ENCODE measurements around the gene WFDC6. TPM values are rescaled to one million over a fixed set of nuclear protein-coding genes. Genes with fewer than 3 reads are reported as not detected.

Gene WFDC6
- total RNA-seq, 1 experiment from 2014 or later = not detected

DNA sequence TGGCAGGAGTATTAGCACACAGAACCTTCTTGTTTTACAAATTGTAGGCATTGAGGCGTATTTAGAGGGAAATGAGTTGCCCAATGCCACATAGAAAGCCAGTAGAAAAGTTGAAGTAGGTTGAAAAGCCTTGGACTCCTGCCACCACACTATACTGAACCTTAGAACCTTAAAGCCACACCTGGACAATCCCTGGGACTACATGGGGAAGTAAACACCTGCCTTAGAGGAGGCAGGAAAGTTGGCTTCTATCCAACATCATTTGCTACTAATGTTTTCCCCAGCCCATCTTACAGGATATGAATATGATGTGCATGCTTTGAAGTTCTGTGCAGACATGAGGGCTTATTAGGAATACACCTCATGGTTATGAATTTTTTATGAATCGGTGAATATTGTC is 13.2 kb upstream of the WFDC6 start:
- in situ Hi-C loops (cut with HindIII; ENCODE audit: low pct_unique_long_range_greater_than_20kb, low sequenced_read_pairs) (no loop called here), intact Hi-C loops (cut with micrococcal nuclease; ENCODE audit: unreplicated experiment) (no loop called here)
- Histone ChIP-seq H3K36me3 (ENCODE audit: control insufficient read depth, insufficient read depth, low read length) (no peaks in the 10 kb centered on the region), H3K27ac (ENCODE audit: low read length) (no peak overlapping the region), H3K9me3 (ENCODE audit: control insufficient read depth, insufficient read depth, low read depth, low read length) (no peaks in the 10 kb centered on the region), H3K4me3 (ENCODE audit: low read depth in 2 of 2, low read length in 2 of 2) (no peak overlapping the region), H3K27me3 (ENCODE audit: control insufficient read depth, insufficient read depth, low read length) (peaks cover 4% of the 10 kb centered on the region; the same call in 1 of the 2 replicates), H3K4me1 (ENCODE audit: control insufficient read depth, insufficient read depth, low read length) (no peaks in the 10 kb centered on the region)
- DNase-seq (ENCODE audit: low read depth, low spot score) (no peak), ATAC-seq (no peak)
- TF ChIP-seq TCF7L2 (IDR thresholded peaks at IDR 0.05; ENCODE audit: low read depth, low read length) (no peak), CTCF (IDR thresholded peaks at IDR 0.05) (no peak), POLR2AphosphoS5 (IDR thresholded peaks at IDR 0.05; ENCODE audit: low read depth, low read length) (no peak), SIN3A (IDR thresholded peaks at IDR 0.05; ENCODE audit: borderline replicate concordance, insufficient read depth, low read depth, low read length) (no peak)
- TF ChIP-seq, protein P1, sequence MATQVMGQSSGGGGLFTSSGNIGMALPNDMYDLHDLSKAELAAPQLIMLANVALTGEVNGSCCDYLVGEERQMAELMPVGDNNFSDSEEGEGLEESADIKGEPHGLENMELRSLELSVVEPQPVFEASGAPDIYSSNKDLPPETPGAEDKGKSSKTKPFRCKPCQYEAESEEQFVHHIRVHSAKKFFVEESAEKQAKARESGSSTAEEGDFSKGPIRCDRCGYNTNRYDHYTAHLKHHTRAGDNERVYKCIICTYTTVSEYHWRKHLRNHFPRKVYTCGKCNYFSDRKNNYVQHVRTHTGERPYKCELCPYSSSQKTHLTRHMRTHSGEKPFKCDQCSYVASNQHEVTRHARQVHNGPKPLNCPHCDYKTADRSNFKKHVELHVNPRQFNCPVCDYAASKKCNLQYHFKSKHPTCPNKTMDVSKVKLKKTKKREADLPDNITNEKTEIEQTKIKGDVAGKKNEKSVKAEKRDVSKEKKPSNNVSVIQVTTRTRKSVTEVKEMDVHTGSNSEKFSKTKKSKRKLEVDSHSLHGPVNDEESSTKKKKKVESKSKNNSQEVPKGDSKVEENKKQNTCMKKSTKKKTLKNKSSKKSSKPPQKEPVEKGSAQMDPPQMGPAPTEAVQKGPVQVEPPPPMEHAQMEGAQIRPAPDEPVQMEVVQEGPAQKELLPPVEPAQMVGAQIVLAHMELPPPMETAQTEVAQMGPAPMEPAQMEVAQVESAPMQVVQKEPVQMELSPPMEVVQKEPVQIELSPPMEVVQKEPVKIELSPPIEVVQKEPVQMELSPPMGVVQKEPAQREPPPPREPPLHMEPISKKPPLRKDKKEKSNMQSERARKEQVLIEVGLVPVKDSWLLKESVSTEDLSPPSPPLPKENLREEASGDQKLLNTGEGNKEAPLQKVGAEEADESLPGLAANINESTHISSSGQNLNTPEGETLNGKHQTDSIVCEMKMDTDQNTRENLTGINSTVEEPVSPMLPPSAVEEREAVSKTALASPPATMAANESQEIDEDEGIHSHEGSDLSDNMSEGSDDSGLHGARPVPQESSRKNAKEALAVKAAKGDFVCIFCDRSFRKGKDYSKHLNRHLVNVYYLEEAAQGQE (IDR thresholded peaks at IDR 0.05; ENCODE audit: insufficient read depth in 1 of 2, low read depth in 2 of 2, low read length in 1 of 2) = no peak
- no TSS peak for BruUV-seq (replicated peaks)
- ChIA-PET POLR2A (no interaction called here), CTCF (no interaction called here)

DNA sequence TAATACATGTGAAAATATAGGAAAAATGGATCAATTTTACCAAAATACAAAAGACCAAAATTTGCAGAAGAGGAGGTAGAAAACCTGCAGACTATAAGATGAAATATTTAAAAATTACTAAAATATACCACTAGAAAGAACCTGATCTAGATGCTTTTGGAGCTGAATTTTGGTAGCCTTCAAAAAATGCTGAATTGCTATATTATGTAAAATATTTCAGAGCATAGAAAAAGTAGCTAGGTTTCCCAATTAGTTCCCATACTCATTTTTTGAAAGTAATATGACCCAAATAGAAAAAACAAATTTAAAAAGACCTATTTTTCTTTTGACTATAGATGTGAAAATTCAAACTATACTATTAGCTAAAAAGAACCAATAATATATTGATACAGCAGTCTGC is 11.5 kb upstream of the WFDC6 start:
- TF ChIP-seq CTCF (IDR thresholded peaks at IDR 0.05) (no peak), TCF7L2 (IDR thresholded peaks at IDR 0.05; ENCODE audit: low read depth, low read length) (no peak), POLR2AphosphoS5 (IDR thresholded peaks at IDR 0.05; ENCODE audit: low read depth, low read length) (no peak), SIN3A (IDR thresholded peaks at IDR 0.05; ENCODE audit: borderline replicate concordance, insufficient read depth, low read depth, low read length) (no peak)
- TF ChIP-seq, protein P1 (IDR thresholded peaks at IDR 0.05; ENCODE audit: insufficient read depth in 1 of 2, low read depth in 2 of 2, low read length in 1 of 2) = no peak
- H3K36me3 ChIP-seq (ENCODE audit: control insufficient read depth, insufficient read depth, low read length) = no peaks in the 10 kb centered on the region
- POLR2A ChIA-PET = no interaction called here
- CTCF ChIA-PET = no interaction called here
- ATAC-seq (no peak), DNase-seq (ENCODE audit: low read depth, low spot score) (no peak)
- in situ Hi-C loops (cut with HindIII; ENCODE audit: low pct_unique_long_range_greater_than_20kb, low sequenced_read_pairs) (no loop called here), intact Hi-C loops (cut with micrococcal nuclease; ENCODE audit: unreplicated experiment) (no loop called here)
- no peaks in the 10 kb centered on the region for H3K4me1 ChIP-seq (ENCODE audit: control insufficient read depth, insufficient read depth, low read length)
- H3K27me3 ChIP-seq (ENCODE audit: control insufficient read depth, insufficient read depth, low read length) = peaks cover 9% of the 10 kb centered on the region; the same call in 1 of the 2 replicates
- no peak overlapping the region for H3K4me3 ChIP-seq (ENCODE audit: low read depth in 2 of 2, low read length in 2 of 2)
- no TSS peak for BruUV-seq (replicated peaks)
- no peaks in the 10 kb centered on the region for H3K9me3 ChIP-seq (ENCODE audit: control insufficient read depth, insufficient read depth, low read depth, low read length)
- H3K27ac ChIP-seq (ENCODE audit: low read length) = no peak overlapping the region

Measured in Panc1 (cell line).